Measurements from ENCODE around the gene PRR15L. TPM values are rescaled to one million over a fixed set of nuclear protein-coding genes. Genes with fewer than 3 reads are reported as not detected.
"Not testable (repeated sequence)": the region's sequence is repeated elsewhere in the genome, so short reads cannot be mapped to it uniquely, and the experiment has no call there.

PRR15L gene, protein sequence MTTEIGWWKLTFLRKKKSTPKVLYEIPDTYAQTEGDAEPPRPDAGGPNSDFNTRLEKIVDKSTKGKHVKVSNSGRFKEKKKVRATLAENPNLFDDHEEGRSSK
- not detected in 2 replicates for total RNA-seq (2014; rRNA removed; shearing (Covaris generic))

DNA sequence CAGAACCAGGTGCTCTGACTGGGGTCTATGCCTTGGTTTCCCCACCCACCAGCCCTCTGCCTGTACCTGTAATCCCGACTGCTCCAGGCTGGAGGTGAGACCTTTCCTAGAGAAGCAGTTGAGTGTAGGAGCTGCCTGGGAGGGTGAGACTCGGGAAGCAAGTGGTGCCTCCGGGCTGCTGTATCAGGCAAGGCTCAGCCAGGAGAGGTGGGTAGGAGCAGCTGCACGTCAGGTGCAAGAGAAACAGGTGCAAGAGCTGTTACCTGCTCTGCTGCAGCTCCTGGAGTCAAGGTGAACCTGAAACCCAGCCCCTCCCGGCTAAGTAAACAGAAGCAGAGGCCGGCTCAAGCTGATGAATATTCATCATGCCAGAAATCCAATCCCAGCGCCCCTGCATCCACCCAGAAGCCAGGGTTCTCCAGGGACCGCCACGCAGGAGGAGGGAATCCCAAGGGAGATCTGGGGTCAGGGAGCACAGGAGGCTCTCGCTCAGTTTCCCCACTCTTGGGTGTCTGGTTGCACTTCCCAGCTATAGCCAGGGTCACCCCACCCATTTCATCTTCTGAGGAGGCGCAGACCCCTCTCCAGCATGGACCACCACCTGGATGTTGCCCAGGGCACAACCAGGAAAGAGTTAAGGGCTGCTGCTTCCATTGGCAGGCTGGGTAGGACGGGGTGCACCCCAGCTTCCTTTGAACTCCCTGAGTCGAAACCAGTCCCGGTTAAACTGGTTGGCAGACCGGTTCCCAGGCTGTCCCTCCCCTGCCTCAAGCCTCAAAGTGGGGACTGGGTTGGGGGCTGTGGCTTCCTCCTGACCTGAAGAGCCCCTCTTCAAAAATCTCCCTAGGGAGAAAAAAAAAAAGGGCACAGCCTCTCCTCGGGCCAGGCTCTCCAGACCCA is at the start of gene PRR15L:
PRR15L (minus strand) TSS at position 293 of the 900 bp plus-strand sequence. CDS start 4,649 bp downstream, outside the sequence.
- no peak for DNase-seq (ENCODE audit: low read depth)

DNA sequence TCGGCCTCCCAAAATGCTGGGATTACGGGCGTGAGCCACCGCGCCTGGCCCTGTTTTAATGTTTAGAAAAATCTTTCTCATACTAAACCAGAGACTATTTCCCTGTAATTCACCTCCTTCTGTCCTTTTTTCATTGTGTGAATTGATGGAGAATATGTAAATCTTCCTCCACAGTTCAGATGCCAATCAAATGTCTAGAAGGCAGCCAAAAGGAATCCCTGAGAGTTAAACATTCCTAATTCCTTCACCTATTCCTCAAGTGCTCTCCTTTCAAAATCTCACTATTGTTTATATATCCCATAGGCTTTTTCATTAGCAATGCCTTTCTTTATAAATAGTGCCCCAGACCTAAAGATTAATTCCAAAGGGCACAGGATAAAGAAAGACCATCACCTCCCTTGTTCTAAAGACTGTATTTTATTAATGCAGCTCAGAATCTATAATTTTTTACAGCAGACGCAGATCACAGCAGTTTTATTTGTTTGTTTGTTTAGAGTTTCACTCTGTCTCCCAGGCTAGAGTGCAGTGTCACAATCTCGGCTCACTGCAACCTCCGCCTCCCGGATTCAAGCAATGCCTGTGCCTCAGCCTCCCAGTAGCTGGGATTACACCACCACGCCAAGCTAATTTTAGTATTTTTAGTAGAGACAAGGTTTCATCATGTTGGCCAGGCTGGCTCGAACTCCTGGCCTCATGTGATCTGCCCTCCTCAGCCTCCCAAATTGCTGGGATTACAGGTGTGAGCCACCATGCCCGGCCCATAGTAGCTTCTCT is 49.4 kb upstream of the PRR15L start:
- DNase-seq (ENCODE audit: low read depth): no peak

DNA sequence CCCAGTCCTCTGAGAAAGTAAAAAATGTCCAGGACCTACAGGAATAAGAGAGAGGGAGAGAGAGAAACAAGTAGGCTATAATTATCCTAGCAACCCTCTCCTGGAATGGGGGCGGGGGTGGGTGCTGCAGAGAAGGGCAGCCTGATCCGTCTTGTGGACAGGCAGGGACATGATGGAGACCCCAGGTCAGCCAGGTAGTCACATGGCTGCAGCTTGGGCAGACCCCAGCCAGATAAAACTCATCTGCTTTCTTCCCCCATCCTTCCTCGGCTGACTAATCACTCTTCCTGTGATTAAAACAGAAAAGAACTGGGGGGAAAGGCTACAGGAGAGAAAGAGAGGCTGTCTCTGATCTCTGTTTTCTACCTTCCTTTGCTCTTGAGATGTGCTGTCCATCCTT is 47.3 kb upstream of the PRR15L start:
- DNase-seq (ENCODE audit: low read depth): no peak

- DNase-seq (ENCODE audit: low read depth): peak; percentile 22
These were observed 45.9 kb upstream of the PRR15L start for GRCh38 chr17:48003417-48004151.

DNA sequence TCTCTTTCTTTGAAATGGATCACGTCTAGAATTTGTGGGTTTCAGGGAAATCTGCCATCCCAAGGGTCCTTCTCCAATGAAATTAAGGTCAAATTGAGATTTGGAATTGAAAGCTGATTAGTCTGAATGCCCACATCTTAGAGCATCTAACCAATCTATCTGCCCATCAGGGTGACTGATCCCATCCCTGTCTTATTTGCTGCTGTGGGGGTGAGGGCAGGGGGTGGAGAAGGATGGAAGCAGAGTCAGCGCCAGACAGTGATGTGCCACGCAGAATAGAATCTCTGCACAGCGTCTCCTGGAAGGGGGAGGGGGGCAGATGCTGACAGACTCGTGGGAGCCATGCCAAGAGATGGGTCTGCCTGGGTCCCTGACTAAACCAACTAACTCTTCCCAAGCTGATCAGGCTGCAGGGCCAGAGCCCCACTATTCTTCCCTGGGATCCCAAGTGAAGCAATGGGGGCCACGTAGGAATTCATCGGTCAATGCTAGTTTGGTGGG is 45.3 kb upstream of the PRR15L start:
- peak; percentile 45 for DNase-seq (ENCODE audit: low read depth)

- DNase-seq (ENCODE audit: low read depth): peak; percentile 81
These were observed 44.7 kb upstream of the PRR15L start for GRCh38 chr17:48002266-48002915.

GRCh38 chr17:48001657-48002056 is 44.0 kb upstream of the PRR15L start:
- DNase-seq (ENCODE audit: low read depth): not testable (repeated sequence)

GRCh38 chr17:48001197-48001596 is 43.5 kb upstream of the PRR15L start:
- no peak for DNase-seq (ENCODE audit: low read depth)

- peak; percentile 35 for DNase-seq (ENCODE audit: low read depth)
These were observed 41.9 kb upstream of the PRR15L start for GRCh38 chr17:47999582-47999981.

- DNase-seq (ENCODE audit: low read depth): no peak
These were observed 40.4 kb upstream of the PRR15L start for GRCh38 chr17:47998044-47998443.

- DNase-seq (ENCODE audit: low read depth): no peak
These were observed 39.9 kb upstream of the PRR15L start for GRCh38 chr17:47997586-47997985.

- DNase-seq (ENCODE audit: low read depth): no peak
These were observed 38.5 kb upstream of the PRR15L start for GRCh38 chr17:47996201-47996600.

DNA sequence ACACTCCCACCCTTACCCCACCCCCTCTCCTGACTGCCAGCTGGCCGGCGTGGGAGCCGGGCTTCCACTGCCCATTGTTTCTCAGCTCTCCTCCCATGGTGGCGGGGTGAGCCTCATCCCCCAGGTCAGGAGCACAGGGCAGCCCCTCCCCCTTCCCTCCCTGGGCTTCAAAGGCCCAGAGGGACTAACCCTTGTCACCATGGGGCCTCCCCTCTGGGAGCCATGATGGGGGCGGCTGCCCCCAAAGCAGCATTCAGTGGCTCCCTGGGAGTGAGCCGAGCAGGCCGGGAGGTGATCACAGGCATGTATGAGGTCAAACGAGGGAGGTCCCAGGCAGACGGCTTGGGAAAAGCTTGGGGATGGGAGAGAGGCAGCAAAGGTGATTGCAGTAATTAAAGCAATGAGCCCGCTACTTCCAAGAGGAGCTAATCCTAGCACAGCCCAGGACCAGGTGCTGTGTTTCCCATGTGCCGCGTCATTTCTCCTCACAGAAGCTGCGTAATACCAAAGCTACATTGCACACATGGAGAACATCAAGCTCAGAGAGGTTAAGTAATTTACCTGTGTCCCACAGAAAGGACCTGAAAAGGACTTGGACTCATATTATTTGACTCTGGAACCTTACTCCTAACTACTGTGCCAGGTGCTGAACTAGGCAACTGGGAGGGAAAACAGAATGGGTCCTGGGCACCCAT is 37.7 kb upstream of the PRR15L start:
- DNase-seq (ENCODE audit: low read depth): no peak

DNA sequence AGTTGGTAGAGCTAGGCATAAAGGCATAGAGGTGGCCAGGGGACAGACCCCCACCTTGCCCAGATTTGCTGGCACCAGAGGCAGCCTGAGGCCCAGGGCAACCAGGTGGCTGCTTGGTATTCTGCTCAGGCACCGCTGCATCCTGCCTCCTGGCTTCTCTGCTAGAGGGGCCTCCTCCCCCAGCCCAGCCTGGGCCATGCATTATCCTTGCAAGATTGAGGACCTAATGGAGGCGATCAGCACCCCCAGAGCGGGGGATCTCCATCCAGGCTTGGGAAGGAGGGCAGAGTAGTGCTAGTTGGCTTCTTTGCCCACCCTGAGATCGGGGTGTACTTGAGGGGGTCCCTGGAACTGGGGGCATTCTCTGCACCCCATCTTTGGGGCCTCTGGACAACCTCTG is 37.0 kb upstream of the PRR15L start:
- no peak for DNase-seq (ENCODE audit: low read depth)

- DNase-seq (ENCODE audit: low read depth): no peak
These were observed 36.3 kb upstream of the PRR15L start for GRCh38 chr17:47993964-47994363.

DNA sequence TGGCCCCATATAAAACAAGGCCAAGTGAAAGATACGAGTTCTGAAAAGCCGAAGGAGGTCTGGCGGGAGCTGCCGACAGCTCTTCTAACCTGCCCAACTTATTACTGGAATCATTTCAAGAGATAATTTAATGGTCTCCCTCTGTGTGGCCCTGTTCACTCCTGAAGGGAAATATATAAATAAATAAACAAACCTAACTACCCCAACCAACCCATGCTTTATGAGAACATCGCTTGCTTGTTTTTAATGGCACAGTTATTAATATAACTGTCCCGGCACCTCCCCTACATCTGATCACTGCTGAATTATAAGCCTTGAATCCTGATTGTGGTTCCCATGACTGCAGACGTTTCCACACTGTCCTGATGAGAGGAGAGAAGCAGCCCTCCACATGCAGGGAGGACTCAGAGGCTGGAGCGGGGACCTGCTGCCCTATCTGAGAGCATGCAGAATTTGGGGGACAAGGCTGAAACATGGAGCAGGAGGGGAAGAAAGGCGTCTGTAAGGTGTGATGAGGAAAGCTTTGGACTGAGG is 35.4 kb upstream of the PRR15L start:
- DNase-seq (ENCODE audit: low read depth): no peak

DNA sequence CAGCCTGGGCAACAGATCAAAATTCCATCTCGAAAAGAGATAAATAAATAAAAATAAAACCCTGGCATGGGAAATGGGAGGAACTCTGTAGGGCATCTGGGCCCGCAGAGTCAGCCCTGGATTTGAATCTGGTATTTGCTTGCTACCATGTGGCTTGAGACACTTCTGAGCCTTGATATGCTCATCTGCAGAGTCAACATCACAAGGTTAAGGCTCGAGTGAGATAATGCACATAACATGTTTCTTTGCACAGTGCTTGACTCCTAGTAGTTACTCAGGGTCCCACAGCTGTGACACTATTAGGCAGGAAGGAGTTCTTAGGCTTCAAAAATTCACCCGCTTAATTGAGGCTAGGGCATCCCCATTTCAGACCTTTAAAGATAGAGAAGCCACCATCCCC is 34.5 kb upstream of the PRR15L start:
- DNase-seq (ENCODE audit: low read depth): no peak

DNA sequence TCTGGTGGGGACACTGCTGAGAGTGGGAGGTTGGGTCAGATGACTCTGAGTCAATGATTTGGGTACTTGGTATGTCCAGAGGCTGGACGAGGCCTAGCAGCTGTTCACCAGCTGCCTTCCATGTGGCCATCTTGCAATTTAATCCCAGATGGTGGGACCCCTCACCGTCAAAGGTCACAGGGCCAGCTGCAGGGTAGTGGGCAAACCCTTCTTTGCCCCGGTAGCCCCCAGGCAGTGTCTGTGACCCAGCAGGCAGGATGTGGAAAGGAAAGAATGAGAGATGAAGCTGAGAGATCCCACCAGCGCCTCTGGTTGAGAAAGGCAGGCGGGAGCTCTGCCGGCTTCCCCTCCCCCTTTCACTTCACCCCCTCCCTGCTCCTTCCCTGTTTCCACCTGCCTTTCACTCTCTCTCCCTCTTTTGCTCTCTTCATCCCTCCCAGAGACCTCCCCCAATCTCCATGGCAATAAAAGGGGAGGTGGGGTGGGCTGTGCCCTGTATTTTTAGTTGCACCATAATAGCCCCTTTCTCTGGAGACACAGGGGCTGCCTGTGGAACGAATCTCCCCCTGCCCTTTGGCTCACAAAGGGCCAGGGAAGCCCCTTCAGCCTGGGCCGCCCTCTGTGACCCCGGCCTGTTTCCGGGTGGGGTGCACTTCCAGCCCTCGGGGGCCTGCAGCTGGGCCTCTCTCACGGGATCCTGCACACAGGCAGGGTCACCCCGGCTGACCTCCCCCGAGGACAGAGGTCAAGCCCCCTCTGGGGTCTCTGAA is 33.5 kb upstream of the PRR15L start:
- no peak for DNase-seq (ENCODE audit: low read depth)

GRCh38 chr17:47989700-47990099 is 32.0 kb upstream of the PRR15L start:
- no peak for DNase-seq (ENCODE audit: low read depth)

Measured in Daoy (cell line).